Skin of body (tissue), 2 donors: ENCODE results near the gene BCAR3. TPM values are rescaled to one million over a fixed set of nuclear protein-coding genes. Genes with fewer than 3 reads are reported as not detected.

Experiments used
- DNase-seq: peaks from one replicate; lab custom pipeline; 2025; lab: John Stamatoyannopoulos, UW
- total RNA-seq: library from RNA; depleted of rRNA; stranded (reverse); fragments of >200 nt; gene quantifications from one replicate; pipeline ENCODE4 v1.2.3, GENCODE V29; 2014

BCAR3 gene
- total RNA-seq, 1 donor from 2014 or later: 14.2 TPM

DNA sequence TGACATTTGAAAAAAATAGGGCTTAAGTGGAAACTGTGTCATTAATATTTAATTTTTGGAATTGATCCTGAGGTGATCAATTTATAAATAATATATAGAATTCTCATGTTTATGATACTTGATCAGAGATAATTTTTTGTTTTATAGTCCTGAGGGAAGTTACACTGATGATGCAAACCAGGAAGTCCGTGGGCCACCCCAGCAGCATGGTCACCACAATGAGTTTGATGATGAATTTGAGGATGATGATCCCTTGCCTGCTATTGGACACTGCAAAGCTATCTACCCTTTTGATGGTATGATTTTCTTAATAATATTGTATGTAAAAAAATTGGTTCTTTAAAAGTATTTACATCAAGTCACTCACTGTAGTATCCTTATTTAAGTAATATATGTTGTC, 132.5 kb downstream of the BCAR3 start:
- no peak for DNase-seq

DNA sequence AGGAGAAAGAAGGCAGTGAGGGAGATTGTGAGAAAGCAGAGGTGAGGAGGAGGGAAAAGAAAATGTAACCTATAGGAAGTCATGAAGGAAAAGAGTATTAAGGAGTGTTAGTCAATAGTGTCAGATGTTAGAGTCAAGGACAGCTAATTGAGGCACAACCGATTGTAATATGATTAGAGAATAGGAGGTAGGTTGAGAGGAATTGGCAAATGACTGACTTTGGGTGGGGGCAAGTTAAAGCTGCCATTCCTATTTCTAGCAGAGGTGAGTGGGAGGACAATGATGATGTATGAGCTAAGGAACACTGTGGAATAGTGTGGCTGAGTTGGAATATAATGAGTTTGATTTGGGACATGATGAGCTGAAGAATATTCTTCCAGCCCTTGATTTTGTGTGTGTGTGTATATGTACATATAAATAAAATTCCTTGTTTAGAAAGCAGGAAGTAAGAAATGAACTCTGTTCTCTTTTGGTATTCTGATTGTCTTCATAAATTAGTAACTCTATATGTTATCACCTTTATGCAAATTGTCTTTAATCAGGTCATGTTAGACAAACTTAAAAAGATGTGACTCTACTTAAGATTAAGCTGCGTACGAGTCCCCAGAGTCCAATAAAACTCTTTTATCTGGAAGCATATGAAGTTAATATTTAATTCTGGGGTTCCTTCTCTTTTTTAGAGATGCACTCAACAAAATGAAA, 135.3 kb downstream of the BCAR3 start:
- DNase-seq: no peak

DNA sequence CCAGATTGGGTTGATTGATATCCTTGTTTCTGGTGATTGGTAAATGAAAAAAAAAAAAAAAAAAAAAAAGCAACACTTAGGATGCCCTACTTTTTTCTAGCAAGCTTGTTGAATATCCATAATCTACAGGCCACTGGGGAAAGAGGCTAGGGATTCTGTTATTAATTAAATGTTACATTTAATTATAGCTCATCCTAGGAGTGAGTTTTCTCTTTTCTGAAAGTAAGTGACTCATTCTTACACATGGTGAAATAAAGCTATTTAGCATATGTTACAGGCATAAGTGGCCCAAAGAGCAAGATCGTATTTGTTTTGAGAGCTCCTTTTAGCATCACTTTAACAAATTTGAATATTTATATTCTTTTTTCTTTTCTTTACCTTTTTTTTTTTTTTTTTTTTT, 139.2 kb downstream of the BCAR3 start:
- peak; percentile 8 for DNase-seq

DNA sequence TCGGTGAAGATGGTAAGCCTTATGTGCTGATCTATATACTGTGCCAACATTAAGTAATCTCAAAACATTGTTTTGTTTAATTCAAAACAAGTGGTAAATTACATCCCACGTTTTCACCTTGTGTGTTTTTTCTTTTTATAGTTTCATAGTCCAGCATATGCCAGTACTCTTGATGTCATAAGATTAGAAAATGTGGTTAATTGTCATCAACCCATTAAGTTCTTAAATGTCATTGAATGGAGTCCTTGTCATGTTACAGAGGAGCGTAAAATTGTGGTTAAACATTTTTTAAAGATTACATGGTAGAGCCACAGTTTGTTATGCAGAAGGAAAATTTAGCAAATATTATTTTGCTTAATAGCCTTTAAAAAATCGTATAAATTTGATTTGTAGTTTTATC, 140.6 kb downstream of the BCAR3 start:
- DNase-seq: no peak

DNA sequence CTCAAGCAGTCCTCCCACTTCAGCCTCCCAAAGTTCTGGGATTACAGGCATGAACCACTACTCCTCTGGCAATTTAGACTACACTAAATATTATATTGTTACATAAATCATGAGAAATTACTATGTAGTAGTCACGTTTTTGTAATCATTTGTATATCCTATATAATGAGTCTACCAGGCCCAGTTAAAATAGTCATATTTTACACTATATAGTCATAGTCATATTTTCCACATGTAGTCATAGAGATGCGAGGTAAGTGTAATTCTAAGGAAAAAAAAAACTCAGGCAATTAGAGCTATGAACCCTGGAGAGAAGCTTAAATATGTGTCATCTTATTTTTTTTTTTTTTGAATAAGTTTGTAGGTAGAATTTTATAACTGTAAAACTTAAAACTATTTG, 143.7 kb downstream of the BCAR3 start:
- no peak for DNase-seq

DNA sequence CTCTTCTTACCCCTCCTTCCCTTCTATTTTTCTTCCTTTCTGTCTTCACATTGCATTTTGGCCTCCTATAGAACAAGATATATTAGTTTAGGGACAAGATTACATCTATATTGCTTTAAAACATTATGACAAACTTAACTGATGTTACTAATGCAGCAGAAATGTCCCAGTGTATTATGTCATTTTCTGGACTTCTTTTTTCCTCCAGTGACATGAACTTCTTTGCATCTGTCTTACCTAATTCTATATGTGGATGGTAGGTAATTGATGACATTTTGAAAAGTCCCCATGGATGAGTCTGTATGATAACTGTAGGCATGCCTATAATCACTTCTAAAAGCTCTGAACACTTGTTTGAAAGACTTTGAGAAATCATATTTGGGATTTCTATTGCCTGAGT, 144.2 kb downstream of the BCAR3 start:
- no peak for DNase-seq

DNA sequence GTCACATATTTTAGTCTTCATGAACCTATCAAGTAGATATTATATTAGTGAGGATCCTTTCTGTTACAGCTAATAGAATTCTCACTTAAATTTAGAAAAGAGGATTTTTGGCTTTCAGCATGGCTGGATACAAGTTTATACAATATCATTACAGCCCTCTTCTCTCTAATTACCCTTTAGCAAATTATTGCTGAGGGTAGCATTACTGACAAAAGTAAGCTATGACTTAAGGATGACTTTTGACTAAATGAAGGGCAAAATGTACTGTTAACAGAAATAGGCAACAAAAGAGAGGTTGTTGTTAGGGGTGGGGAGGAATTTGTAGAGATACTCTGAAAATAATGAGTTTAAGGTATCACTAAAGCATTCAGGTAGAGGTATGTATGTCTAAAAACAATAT, 148.0 kb downstream of the BCAR3 start:
- no peak for DNase-seq

DNA sequence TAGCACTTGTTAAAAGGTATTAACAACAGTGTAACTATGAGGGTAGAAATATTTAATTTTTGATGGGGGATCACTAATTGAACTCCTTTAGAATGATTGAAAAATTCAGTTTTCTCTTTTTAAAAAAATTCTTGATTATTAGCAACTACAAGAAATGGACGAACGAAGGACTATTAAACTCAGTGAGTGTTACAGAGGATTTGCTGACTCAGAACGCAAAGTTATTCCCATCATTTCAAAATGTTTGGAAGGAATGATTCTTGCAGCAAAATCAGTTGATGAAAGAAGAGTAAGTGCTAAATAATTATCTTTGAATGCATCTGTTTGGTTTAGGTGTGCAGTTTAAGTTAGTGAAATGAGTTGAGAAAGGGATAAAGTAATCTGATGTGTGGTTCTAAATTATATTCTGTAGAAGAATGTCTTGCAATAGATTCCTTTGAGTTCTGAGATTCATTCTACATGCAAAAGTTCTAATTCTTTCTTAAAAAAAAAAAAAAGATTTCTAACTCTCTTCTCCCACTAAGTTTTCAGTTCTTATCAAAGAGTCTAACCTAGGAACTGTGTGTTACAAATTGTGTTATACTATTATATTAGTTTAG, 148.8 kb downstream of the BCAR3 start:
- DNase-seq: no peak

DNA sequence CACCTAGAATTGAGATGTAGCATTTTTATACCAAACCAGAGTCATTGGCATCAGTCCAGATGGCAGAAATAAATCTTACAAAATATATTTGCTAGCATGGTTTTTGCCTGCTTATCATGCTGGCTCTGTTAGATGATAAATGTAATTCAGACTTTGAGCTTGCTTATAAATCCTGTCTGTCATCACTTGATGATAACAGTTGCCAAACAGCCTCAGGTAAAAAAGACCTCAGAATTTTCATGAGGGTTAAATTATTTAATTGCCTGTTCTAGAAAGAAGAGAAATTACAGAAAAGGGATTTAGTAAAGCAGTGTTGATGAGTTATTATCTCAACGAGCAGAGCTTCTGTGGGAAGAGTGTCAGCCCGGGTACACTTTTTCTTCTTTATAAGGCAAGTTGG, 150.4 kb downstream of the BCAR3 start:
- DNase-seq: no peak

DNA sequence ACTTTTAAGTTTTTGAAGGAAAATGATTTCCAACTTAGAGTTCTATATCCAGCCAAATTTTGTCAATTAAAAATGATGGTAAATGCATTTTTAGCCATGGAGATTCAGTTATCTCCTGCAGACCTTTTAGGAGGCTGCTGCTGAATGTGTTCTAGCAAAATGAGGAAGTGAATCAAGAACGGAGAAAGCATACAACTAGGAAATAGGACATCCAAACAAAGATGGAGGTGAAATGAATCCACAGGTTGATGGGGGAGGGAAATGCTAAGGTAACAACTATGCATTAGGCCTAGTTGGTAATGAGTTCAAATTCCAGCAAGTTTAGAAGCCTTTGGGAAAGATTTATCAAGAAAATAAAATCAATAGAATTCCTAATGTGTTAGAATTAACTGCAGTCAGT, 153.2 kb downstream of the BCAR3 start:
- no peak for DNase-seq

DNA sequence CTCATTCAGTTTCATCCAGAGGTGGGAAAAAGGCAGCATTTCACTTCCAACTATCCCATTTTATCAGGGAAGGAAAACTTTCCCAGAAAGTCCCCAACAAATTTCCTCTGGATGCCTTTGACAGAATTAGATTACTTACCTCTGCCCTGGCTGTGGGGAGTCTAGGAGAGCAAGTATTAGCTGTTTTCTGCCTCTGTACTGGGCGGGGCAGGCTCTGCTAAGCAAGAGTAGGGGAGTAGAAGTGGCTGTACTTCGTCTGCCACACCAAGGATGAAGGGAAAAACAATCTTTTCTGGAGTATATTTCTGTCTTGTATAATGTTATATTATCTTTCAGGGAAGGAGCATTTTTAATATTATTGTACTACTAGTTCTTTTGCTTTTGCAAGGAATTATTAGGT, 155.2 kb downstream of the BCAR3 start:
- DNase-seq: no peak

DNA sequence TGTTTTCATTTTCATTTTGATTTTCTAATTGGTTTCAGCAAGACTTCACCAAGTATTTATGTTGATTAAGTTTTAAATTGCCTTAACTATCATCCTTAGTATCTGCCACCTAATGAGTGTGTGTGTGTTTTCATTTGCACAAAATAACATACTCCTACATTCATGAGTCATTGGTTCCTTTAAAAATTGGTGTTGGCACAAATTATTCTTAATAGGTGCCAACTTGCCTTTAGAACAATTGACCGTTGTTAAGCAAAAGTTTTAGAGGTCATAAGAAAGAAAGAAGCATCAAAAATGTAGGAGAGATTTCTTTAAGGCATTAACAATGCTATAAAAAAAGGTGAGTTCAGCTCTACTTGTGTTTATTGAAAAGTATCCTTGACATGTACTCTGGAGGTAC, 156.2 kb downstream of the BCAR3 start:
- no peak for DNase-seq

DNA sequence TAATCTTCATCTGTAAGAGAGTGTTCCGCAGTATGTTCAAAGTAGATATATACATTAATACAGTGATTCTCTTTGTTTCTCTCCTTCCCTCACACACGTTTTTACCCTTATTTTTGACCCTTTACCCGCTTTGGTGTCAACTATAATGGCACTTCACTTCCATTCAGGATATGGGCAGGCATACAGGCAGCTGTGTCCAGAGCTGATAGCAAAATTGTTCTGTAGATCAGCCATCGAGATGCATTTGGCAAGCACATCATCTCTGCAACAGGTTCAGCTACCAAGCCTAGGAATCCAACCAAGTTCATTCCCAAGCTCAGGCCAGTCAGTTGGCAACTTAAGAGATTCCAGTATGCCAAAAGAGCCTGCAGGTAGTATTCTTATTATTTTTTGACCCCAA, 158.9 kb downstream of the BCAR3 start:
- no peak for DNase-seq

DNA sequence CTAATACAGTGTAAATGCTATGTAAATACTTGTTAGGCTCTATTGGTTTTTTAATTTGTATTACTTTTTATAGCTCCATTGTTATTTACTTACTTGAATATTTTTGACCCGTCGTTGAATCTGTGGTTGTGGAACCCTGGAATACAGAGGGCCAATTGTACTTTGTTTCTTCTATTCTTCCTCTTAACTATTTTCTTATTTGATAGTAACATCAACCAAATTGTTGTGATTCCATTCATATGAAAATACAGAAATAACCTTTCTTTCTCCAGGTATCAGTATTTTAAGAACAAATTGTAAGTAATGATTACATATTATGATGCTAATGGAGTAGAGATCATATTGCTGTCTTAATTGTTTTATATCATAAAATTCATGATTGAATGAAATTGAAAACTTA, 160.0 kb downstream of the BCAR3 start:
- no peak for DNase-seq

DNA sequence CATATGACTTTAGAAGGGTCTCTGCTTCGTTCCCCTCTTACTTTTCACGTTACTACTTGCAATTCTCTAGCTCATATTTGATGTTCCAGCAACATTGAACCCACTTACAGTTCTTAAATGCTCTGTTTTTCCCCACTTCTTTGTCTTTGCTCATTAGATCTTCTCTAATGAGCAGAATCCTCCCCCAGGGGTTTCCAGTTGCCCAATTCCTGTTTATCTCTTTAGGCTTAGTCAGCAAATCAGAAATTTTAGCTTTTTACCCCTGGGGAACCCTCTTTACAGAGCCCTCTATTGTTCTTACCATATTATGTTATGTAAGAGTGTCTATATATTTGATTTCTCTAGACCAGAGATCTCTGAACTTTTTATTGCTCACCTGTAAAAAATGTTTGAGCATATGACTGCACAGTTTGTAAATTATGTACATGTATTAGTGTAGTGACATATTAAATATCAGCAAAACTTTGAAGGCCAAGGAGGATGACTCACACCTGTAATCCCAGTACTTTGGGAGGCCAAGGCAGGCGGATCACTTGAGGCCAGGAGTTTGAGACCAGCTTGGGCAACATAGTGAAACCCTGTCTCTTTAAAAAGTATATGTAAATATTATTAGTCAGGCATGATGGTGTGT, 162.3 kb downstream of the BCAR3 start:
- DNase-seq: no peak

DNA sequence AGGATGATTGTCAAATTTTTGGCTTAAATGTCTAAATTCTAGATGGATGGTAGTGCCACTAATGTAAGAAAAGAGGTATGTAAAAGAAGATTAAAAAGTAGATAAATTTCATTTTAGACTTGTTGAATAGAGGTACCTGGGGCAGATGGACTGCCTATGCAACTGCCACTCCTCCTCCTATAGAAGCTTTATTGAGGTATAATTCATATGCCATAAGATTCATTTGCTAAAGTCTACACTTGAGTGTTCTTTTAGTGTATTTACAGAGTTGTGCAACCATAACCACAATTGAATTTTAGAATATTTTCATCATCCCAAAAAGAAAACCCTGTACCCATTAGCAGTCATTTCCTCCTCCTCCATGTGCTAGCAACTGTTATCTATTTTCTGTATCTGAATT, 163.1 kb downstream of the BCAR3 start:
- no peak for DNase-seq

DNA sequence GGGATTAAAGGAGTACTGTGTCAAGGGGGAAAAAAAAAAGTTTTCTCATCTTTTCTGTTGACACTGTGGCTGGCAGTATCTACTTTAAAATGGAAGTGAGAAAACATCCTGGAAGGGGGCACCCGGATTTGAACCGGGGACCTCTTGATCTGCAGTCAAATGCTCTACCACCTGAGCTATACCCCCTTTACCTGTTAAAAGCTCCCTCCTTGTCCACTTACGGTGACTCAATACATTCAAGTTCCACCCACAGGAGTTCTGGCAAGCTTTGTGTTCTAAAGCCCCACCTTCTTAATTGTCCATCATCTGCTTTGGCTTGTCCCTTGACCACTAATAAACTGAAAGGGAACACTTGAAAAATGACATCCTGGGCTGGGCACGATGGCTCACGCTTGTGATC, 165.5 kb downstream of the BCAR3 start:
- no peak for DNase-seq

Other genes starting within 250 kb of the BCAR3 start
- 49.0 TPM for gene FNBP1L, start 233.7 kb downstream of the BCAR3 start, total RNA-seq
- 33.0 TPM for gene DNTTIP2, start 197.4 kb upstream of the BCAR3 start, total RNA-seq
- gene GCLM, start 227.6 kb upstream of the BCAR3 start, total RNA-seq: 8.4 TPM